NCI-H2227 (cell line): Measurements from ENCODE around the gene CTSW.
"Not testable (repeated sequence)": the region's sequence is repeated elsewhere in the genome, so short reads cannot be mapped to it uniquely, and the experiment has no call there.

ENCODE experiments used
- DNase-seq: peaks from one replicate; lab custom pipeline; 2025; ENCODE audit not compliant: unreplicated experiment; lab: John Stamatoyannopoulos, UW

Gene CTSW, protein sequence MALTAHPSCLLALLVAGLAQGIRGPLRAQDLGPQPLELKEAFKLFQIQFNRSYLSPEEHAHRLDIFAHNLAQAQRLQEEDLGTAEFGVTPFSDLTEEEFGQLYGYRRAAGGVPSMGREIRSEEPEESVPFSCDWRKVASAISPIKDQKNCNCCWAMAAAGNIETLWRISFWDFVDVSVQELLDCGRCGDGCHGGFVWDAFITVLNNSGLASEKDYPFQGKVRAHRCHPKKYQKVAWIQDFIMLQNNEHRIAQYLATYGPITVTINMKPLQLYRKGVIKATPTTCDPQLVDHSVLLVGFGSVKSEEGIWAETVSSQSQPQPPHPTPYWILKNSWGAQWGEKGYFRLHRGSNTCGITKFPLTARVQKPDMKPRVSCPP

DNA sequence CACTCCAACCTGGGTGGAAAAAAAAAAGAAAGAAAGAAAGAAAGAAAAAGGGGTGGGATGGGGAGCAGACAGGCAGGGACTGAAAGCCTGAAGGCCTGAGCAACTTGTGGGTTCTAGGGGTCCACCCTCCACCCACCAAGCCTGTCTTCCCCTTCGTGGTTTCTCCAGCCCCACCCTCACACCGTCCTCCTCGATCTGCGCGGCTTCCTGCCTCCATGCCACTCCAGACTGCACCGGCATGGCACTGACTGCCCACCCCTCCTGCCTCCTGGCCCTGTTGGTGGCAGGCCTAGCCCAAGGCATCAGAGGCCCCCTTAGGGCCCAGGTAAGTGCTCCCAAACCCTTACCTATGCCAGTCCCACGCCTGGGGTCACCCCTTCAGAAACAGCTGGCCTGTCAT lies at the start of gene CTSW:
TSS of gene CTSW (plus strand) at position 221 of the 400 bp plus-strand sequence. CDS start at position 239, 18 bp downstream.
- DNase-seq, result no peak

DNA sequence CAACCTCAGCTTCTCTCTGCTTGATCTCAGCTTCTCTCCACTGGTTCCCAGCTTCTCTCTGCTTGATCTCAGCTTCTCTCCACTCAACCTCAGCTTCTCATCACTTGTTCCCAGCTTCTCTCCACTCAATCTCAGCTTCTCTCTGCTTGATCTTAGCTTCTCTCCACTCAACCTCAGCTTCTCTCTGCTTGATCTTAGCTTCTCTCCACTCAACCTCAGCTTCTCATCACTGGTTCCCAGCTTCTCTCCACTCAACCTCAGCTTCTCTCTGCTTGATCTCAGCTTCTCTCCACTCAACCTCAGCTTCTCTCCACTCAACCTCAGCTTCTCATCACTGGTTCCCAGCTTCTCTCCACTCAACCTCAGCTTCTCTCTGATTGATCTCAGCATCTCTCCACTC lies 47.4 kb upstream of the CTSW start:
- not testable (repeated sequence) for DNase-seq

DNA sequence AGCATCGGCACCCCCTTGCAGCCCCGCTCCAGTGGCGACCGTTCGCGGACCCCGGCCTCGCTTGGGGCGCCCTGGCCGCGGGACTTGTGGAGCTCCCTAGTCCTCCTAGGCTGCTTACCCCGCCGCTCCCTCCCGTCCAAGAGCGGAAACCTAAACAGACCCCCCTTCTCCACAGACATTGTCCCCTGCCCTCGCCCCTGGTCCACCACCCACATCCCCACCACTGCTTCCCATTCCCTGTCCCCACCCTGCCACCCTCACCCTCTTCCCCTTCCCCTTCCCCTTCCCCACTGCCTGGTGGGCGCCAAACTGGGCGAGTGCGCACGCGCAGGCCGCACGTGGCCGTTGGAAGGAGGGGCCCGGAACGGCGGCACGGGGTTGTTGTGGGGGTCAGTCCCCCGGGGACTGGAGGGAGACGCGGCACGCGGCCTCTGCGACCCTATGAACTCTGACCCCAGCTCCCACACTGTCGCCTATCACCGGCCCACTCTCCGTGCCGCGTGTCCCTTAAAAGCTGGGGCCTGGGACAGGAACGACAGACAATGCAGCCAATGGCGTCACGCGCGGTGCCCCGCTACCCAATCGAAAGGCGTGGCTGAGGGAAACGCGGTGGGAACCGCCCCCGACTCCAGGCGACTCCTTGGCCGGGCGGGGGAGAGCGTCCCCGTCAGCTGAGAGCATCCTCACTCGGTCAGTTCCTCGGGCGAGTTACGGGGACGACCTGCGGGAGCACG lies 46.2 kb upstream of the CTSW start, which contains the start of gene SNX32:
TSS of gene SNX32 (plus strand) at position 667 of the 734 bp plus-strand sequence. CDS start 103 bp downstream, outside the sequence.
- DNase-seq, result peak; percentile 97

DNA sequence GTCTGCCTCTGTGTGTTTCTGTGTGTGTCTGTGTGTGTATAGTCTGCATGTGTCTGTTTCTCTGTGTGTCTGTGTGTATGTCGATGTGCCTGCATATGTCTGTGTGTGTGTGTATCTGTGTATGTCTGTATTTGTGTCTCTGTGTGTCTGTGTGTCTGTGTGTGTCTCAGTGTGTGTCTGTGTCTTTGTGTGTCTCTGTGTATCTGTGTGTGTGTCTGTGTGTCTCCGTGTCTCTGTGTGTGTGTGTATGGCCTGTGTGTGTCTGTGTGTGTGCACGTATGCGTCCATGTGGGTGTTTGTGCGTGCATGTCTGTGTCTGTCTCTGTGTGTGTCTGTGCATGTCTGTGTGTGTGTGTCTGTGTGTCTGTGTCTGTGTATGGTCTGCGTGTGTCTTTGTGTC lies 45.4 kb upstream of the CTSW start:
- no peak for DNase-seq

DNA sequence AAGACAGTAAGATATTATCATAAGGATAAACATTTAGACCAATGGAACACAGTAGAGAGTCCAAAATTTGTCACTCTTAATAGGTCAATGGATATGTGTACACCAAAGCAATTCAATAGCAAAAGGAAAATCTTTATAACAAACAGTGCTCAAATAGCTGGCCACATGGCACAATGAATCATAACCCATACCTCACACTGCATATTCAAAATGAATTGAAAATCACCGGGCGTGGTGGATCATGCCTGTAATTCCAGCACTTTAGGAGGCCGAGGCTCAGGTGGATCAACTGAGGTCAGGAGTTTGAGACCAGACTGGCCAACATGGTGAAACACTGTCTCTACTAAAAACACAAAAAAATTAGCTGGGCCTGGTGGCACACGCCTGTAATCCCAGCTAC lies 37.5 kb upstream of the CTSW start:
- DNase-seq, result no peak

DNA sequence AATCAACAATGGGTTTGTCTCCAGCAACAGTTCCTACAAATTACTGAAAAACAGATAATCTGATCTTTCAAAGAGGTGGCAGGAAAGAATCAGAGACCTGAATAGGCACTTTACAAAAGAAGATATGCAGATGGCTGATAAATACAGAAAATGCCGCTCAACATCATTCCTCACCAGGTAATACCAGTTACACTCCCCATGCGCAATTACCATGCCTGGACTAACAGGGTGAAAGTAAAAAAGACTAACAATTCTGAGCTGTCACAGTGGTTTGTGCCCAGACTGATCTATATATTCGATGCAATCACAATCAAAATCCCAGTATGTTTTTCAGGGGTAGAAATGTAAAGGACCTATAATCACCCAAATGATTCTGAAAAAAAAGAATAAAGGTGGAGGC lies 35.8 kb upstream of the CTSW start:
- no peak for DNase-seq

DNA sequence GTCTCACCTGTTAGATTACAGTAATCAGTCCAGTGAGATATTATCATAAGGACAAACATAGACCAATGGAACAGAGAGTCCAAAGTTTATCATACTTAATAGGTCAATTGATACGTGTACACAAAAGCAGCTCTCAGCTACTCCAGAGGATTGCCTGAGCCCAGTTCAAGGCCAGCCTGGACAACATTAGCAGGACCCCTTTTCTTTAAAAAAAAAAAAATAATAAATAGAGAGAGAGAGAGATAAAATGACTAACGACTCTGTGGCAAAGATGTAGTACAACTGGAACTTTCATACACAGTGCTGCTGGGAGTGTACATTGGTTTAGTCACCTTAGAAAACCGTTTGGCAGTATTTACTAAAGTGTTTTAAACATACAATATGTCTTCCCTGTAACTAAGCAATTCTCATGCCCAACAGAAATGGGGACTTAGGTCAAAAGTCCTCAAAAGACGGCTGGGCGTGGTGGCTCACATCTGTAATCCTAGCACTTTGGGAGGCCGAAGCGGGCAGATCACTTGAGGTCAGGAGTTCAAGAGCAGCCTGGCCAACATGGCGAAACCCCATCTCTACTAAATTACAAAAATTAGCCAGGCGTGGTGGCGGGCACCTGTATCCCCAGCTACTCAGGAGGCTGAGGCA lies 35.3 kb upstream of the CTSW start:
- no peak for DNase-seq

DNA sequence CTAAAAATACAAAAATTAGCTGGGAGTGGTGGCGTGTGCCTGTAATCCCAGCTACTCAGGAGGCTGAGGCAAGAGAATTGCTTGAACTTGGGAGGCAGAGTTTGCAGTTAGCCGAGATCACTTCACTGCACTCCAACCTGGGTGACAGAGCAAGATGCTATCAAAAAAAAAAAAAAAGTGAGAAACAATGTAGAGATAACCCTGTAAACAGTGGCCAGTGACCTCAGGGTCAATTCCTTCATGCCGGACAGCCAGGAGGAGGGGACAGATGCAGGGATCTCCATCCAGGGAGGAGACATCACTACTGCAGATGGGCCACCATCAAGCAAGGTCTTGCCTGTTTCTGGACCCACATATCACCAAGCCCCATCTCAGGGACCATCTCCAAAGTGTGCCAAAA lies 31.9 kb upstream of the CTSW start:
- DNase-seq, result no peak

DNA sequence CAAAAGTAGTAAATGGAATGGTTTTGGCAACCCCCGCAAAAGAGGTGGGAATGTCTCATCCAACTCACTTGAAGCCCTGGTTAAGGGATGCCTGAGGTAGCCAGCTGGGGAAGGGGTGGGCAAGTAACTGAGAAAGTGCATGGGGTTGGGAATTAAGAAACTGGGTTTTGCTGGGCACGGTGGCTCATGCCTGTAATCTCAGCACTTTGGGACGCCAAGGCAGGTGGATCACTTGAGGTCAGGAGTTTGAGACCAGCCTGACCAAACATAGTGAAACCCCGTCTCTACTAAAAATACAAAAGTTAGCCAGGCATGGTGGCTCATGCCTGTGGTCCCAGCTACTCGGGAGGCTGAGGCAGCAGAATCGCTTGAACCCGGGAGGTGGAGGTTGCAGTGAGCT lies 30.9 kb upstream of the CTSW start:
- not testable (repeated sequence) for DNase-seq

DNA sequence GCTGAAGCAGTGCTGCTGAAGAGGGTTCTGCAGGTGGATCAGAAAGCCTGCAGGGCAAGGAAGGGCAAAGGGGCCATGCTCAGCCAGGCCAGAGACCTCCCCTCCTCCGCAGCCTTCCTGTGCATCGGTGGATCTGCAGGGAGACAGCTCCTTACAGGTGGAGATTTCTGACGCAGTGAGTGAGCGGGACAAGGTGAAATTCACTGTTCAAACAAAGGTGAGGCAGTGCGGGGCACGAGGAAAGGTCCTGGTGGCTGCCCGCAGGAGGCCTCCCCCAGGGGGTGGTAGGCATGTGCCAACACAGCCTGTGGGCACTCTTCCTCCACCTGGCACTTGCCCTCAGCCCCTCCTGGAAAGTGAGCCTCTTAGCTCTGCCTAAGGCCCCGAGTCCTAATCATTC lies 30.3 kb upstream of the CTSW start:
- no peak for DNase-seq

DNA sequence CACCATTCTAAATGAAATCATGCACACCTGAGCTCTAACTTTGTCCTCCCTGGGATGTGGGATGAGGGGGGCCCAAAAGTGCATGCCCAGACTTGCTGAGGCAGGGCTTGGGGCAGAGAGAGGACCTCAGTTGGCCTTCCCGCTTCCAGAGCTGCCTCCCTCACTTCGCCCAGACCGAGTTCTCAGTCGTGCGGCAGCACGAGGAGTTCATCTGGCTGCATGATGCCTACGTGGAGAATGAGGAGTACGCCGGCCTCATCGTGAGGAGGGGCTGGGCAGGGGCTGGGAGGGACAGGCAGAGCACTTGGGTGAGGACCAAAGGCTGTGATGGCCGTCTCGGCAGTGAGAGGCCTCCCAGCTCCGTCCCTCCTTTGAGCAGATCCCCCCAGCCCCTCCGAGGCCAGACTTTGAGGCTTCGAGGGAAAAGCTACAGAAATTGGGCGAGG lies 29.8 kb upstream of the CTSW start:
- DNase-seq, result no peak

DNA sequence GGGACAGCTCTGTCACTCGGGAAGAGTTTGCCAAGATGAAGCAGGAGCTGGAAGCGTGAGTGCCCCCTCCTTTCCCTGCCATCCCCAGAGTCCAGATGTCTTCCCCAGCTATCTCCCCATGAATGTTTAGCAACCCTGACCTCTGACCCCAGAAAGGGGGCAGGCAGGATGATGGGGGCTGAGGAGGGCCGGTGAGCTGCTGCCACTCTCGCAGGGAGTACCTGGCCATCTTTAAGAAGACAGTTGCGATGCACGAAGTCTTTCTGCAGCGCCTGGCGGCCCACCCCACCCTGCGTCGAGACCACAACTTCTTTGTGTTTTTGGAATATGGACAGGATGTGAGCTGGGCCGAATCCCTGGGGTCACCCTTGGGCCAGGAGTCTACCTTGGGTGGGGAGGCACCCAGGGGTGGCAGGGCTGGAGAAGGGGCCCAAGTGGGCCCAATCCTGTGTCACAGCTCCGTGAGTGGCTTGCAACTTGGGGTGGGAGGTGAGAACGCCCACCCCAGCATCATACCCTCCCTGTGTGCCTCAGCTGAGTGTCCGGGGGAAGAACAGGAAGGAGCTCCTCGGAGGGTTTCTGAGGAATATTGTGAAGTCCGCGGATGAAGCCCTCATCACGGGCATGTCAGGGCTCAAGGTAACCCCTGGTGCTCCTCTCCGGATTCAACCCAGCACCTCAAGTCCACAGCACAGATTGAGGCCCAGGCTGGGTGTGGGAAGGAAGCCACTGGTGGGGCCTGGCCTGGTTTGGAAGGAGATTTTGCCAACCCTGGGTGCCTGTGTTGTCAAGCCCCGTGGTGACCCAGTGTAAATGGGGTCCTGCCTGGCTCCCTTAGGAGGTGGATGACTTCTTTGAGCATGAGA lies 29.2 kb upstream of the CTSW start:
- DNase-seq, result no peak

DNA sequence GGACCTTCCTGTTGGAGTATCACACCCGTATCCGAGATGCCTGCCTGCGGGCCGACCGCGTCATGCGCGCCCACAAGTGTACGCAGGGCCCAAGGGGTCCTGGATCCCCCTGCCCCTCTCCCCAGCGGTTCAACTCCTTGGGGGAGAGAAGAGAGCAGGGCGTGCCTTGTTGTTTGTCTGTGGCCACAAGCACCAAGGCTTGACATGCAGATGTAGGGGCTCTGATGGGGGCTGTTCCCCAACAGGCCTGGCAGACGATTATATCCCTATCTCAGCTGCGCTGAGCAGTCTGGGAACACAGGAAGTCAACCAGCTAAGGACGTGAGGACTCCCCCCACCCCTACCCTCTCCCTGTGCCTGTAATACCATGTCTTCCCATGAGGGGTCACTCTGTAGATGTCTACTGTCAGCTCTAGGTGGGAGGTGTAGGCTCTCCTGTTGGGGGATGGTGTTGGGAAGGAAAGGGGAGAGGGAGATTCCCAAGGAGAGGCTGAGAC lies 28.5 kb upstream of the CTSW start:
- peak; percentile 27 for DNase-seq

DNA sequence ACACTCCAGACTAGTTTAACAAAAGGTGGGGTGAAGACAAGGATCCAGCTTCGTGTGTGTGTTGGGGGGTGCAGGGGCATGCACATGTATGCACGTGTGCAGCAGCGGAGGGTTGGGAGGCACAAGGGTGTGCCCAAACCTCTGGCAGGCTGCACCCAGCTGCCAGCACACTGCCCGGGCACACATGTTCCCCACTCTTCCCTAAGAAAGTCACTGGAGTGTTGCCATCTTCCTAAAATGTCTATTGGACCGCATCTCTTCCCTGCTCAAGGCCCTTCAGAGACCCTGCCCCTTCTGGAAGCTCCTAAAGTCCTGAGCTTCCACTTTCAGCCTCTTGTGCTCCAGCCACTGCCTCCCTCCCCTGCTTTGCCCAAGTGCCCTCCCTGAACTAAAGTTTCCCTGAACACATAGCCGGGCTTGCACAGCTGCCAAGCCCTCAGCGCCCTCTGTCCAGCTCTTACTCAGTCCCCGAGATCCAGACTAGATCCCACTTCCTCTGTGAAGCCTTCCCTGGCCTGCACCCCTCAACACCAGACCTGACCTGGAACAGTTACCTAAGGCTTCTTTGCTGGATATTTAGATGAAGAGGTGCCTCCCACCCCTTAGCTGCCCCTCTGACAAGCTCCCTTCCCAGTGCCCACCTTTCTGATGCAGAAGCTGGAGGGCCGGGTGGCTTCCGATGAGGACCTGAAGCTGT lies 27.7 kb upstream of the CTSW start:
- DNase-seq, result no peak

DNA sequence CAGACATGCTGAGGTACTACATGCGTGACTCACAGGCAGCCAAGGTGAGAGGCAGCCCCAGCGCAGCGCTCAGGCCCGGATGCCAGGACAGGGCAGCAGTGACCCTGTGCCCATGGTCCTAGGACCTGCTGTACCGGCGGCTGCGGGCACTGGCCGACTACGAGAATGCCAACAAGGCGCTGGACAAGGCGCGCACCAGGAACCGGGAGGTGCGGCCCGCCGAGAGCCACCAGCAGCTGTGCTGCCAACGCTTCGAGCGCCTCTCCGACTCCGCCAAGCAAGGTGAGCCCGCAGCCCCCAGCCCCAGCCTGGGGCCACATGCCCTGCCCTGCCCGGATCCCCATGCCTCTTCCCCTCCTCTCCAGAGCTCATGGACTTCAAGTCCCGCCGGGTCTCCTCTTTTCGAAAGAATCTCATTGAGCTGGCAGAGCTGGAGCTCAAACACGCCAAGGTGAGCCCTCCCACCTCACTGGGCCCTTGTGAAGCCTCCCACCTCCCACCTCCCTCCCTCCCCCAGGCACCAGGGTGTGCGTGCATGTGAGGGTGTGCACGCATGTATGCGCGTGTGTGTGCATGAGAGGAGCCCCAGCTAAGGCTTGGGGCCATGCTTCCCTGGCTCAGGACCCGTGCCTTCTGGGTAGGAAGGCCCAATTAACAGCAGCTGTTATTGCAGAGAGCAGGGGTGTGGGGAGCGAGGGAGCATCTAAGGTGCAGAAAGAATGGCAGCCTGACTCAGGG lies 27.0 kb upstream of the CTSW start:
- DNase-seq, result no peak

DNA sequence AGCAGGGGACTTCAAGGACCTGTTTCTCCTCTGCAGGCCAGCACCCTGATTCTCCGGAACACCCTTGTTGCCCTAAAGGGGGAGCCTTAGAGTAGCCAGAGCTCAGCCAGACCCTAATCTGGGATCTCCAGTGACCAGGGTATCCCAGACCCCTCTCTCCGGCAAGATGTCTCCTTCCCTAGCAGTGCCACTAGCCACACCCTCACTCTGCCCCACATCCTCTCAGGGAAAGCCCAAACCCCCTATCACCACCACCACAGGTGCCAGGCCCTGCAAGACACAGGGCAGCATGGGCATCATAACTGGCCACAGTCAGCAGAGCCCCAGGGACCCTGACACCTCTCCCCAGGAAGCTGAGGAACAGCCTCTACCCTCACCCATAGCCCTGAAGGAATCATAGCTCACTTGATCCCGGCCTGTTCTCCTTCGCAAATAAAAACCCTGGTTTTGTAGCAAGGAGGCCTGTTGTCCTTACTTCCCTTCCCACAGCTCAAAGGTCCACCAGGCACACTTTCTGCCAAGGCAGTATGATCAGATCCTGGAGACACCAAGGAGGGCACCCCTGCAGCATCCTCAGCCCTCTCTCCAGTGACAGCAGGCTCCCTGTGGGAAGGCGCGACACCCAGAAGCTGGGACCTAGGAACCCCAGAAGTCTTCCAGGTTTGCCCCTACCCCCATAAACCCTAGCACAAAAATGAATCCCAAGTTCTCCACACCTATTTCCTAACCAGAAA lies 26.2 kb upstream of the CTSW start:
- DNase-seq, result no peak

DNA sequence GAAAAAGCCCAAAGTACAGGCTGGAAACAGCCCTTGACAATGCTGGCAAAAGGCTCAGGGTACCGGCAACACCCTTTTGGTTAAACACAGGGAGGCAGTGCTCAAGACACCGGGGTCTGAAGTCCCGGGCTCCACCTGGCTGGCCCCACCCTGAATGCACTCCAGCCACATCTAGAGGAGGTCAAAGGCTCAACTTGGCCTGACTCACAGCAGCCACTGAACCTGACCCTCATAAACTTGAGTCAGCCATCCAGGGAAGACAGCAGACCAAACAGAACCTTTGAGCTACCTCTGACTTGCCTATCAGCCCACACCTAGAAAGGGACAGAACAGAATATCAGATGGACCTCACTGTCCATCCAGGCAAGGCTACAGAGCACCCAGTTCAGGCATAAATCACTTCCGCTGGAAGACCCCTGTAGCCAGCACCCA lies 25.5 kb upstream of the CTSW start:
- no peak for DNase-seq
